ENCODE measurements around the gene CCL20.

GRCh38 chr2:227818675-227819397 lies 5.2 kb downstream of the CCL20 start:
- TF ChIP-seq CTCF (conservative IDR thresholded peaks at IDR 0.05; ENCODE audit: low read depth, low read length) (no peak), EZH2 (IDR thresholded peaks at IDR 0.05; ENCODE audit: borderline replicate concordance, low read depth, low read length, poor library complexity, severe bottlenecking) (no peak)

Measured in A673 (cell line).